ENCODE data around the gene CCDC122. TPM values are rescaled to one million over a fixed set of nuclear protein-coding genes. Genes with fewer than 3 reads are reported as not detected.
A peak's percentile ranks its signal among the peaks of the same experiment; 100 is the strongest.

The CCDC122 gene
- total and polyA plus RNA-seq, 2 experiments from 2014 or later = 4.1 to 7.6 TPM

GRCh38 chr13:43848001-43848649 is 31.4 kb downstream of the CCDC122 start:
- peaks cover 26% of the 10 kb centered on the region for H3F3A ChIP-seq (ENCODE audit: insufficient read depth)
- peaks cover 39% of the 10 kb centered on the region for H3K4me1 ChIP-seq (ENCODE audit: insufficient read depth)
- in situ Hi-C loops (cut with MboI) = no loop called here
- H3K79me2 ChIP-seq (ENCODE audit: insufficient read depth) = no peaks in the 10 kb centered on the region
- no peaks in the 10 kb centered on the region for H4K20me1 ChIP-seq (ENCODE audit: insufficient read depth)
- no peaks in the 10 kb centered on the region for H3K9me2 ChIP-seq (ENCODE audit: insufficient read depth)
- TF ChIP-seq EZH2phosphoT487 (IDR thresholded peaks at IDR 0.05; ENCODE audit: insufficient read depth, low read depth) = no peak
- no peak for TF ChIP-seq EZH2 (IDR thresholded peaks at IDR 0.05; ENCODE audit: insufficient read depth, poor library complexity, severe bottlenecking)
- H3K27me3 ChIP-seq (replicated peaks; ENCODE audit: insufficient read depth) = no peaks in the 10 kb centered on the region
- WGBS, 2 experiments (ENCODE audit: low coverage in 1 of 2, low lambda C conversion rate in 2 of 2, missing lambda C conversion rate in 2 of 2) = 83 to 100% methylated on average over 1 of the region's 1 CpG
- peak overlapping the region; percentile 66 for H3K4me2 ChIP-seq (ENCODE audit: unreplicated experiment)
- no peak overlapping the region for H2AFZ ChIP-seq
- H3K9me3 ChIP-seq (ENCODE audit: low read depth) = no peaks in the 10 kb centered on the region
- H3K9ac ChIP-seq = 0 out of 2 replicates have a peak overlapping the region, but pooled peaks have one; percentile 4
- no peak overlapping the region for H3K4me3 ChIP-seq
- H3K27ac ChIP-seq = peak overlapping the region; percentile 78
- H3K36me3 ChIP-seq (ENCODE audit: low read depth) = peaks cover 10% of the 10 kb centered on the region; the same call in 1 of the 2 replicates
- DNase-seq = peak; percentile 78

GRCh38 chr13:43846496-43847158 is 32.9 kb downstream of the CCDC122 start:
- H3K4me2 ChIP-seq (ENCODE audit: unreplicated experiment) = peak overlapping the region; percentile 39
- in situ Hi-C loops (cut with MboI) = no loop called here
- TF ChIP-seq EZH2 (IDR thresholded peaks at IDR 0.05; ENCODE audit: insufficient read depth, poor library complexity, severe bottlenecking) = no peak
- TF ChIP-seq EZH2phosphoT487 (IDR thresholded peaks at IDR 0.05; ENCODE audit: insufficient read depth, low read depth) = no peak
- H3K36me3 ChIP-seq (ENCODE audit: low read depth) = peaks cover 10% of the 10 kb centered on the region; the same call in 1 of the 2 replicates
- H3K4me3 ChIP-seq = no peak overlapping the region
- H3K79me2 ChIP-seq (ENCODE audit: insufficient read depth) = no peaks in the 10 kb centered on the region
- peak; percentile 78 for DNase-seq
- peak overlapping the region; percentile 78 for H3K27ac ChIP-seq
- H3K9me3 ChIP-seq (ENCODE audit: low read depth) = no peaks in the 10 kb centered on the region
- peak overlapping the region; percentile 14 for H3K9ac ChIP-seq
- H4K20me1 ChIP-seq (ENCODE audit: insufficient read depth) = no peaks in the 10 kb centered on the region
- peaks cover 26% of the 10 kb centered on the region for H3F3A ChIP-seq (ENCODE audit: insufficient read depth)
- no peak overlapping the region for H2AFZ ChIP-seq
- peaks cover 39% of the 10 kb centered on the region for H3K4me1 ChIP-seq (ENCODE audit: insufficient read depth)
- H3K9me2 ChIP-seq (ENCODE audit: insufficient read depth) = 0 out of 2 replicates have a peak, but pooled peaks cover 4% of the 10 kb centered on the region
- WGBS, 2 experiments (ENCODE audit: low coverage in 1 of 2, low lambda C conversion rate in 2 of 2, missing lambda C conversion rate in 2 of 2) = 63 to 65% methylated on average over 3 of the region's 3 CpGs
- H3K27me3 ChIP-seq (replicated peaks; ENCODE audit: insufficient read depth) = no peaks in the 10 kb centered on the region

GRCh38 chr13:43838909-43839308 is 40.6 kb downstream of the CCDC122 start:
- no peak overlapping the region for H3K9ac ChIP-seq
- TF ChIP-seq EZH2 (IDR thresholded peaks at IDR 0.05; ENCODE audit: insufficient read depth, poor library complexity, severe bottlenecking) (no peak), EZH2phosphoT487 (IDR thresholded peaks at IDR 0.05; ENCODE audit: insufficient read depth, low read depth) (no peak)
- no peaks in the 10 kb centered on the region for H3K9me3 ChIP-seq (ENCODE audit: low read depth)
- 0 out of 2 replicates have a peak, but pooled peaks cover 4% of the 10 kb centered on the region for H3K9me2 ChIP-seq (ENCODE audit: insufficient read depth)
- in situ Hi-C loops (cut with MboI) = no loop called here
- H4K20me1 ChIP-seq (ENCODE audit: insufficient read depth) = no peaks in the 10 kb centered on the region
- H3K27me3 ChIP-seq (replicated peaks; ENCODE audit: insufficient read depth) = no peaks in the 10 kb centered on the region
- no peaks in the 10 kb centered on the region for H3K36me3 ChIP-seq (ENCODE audit: low read depth)
- H3K27ac ChIP-seq = peak overlapping the region; percentile 53
- H3F3A ChIP-seq (ENCODE audit: insufficient read depth) = peaks cover 5% of the 10 kb centered on the region; the same call in 1 of the 2 replicates
- peak; percentile 70 for DNase-seq
- H3K79me2 ChIP-seq (ENCODE audit: insufficient read depth) = no peaks in the 10 kb centered on the region
- H3K4me1 ChIP-seq (ENCODE audit: insufficient read depth) = peaks cover 22% of the 10 kb centered on the region
- H3K4me3 ChIP-seq = no peak overlapping the region
- 16 to 20% methylated on average over 4 of the region's 4 CpGs for WGBS, 2 experiments (ENCODE audit: low coverage in 1 of 2, low lambda C conversion rate in 2 of 2, missing lambda C conversion rate in 2 of 2)
- no peak overlapping the region for H2AFZ ChIP-seq
- H3K4me2 ChIP-seq (ENCODE audit: unreplicated experiment) = peak overlapping the region; percentile 39

- no peaks in the 10 kb centered on the region for H3K9me3 ChIP-seq (ENCODE audit: low read depth)
- H4K20me1 ChIP-seq (ENCODE audit: insufficient read depth) = no peaks in the 10 kb centered on the region
- peaks cover 37% of the 10 kb centered on the region for H3K4me1 ChIP-seq (ENCODE audit: insufficient read depth)
- 88 to 96% methylated on average over 2 of the region's 2 CpGs for WGBS, 2 experiments (ENCODE audit: low coverage in 1 of 2, low lambda C conversion rate in 2 of 2, missing lambda C conversion rate in 2 of 2)
- TF ChIP-seq EZH2 (IDR thresholded peaks at IDR 0.05; ENCODE audit: insufficient read depth, poor library complexity, severe bottlenecking) (no peak), EZH2phosphoT487 (IDR thresholded peaks at IDR 0.05; ENCODE audit: insufficient read depth, low read depth) (no peak)
- H2AFZ ChIP-seq = no peak overlapping the region
- no peaks in the 10 kb centered on the region for H3K27me3 ChIP-seq (replicated peaks; ENCODE audit: insufficient read depth)
- no peak overlapping the region for H3K4me2 ChIP-seq (ENCODE audit: unreplicated experiment)
- H3K9me2 ChIP-seq (ENCODE audit: insufficient read depth) = no peaks in the 10 kb centered on the region
- H3K9ac ChIP-seq = no peak overlapping the region
- no peak overlapping the region for H3K27ac ChIP-seq
- in situ Hi-C loops (cut with MboI) = no loop called here
- DNase-seq = peak; percentile 37
- peaks cover 18% of the 10 kb centered on the region for H3F3A ChIP-seq (ENCODE audit: insufficient read depth)
- H3K79me2 ChIP-seq (ENCODE audit: insufficient read depth) = no peaks in the 10 kb centered on the region
- no peak overlapping the region for H3K4me3 ChIP-seq
- no peaks in the 10 kb centered on the region for H3K36me3 ChIP-seq (ENCODE audit: low read depth)
Measured at GRCh38 chr13:43835701-43836100, 43.8 kb downstream of the CCDC122 start.
